Stimulated activated naive B cell treated with anti-CD40 and anti-IgM and Interleukin-4, amounts not matched to agents 10 μg/mL and 1 μg/mL and 100 μg/mL, for 72 hours (primary cell): ENCODE measurements around the gene NMT1.
A peak's percentile ranks its signal among the peaks of the same experiment; 100 is the strongest.

Source experiments
- ATAC-seq, 2 donors: fragments of 150-1000 bp; cut with Tn5 transposase; replicated peaks; 2 replicates each; pipeline ENCODE4 v1.10.0; 2021; ENCODE audit warnings: moderate library complexity in 1 of 2
- DNase-seq: peaks from one replicate; pipeline ENCODE4 v3.0.0; 2021
- H3K27ac Mint-ChIP-seq: one replicate; pipeline ENCODE4 v1.8.0; 2022; ENCODE audit warnings: mild to moderate bottlenecking, mixed read lengths
- H3K27me3 Mint-ChIP-seq, 2 donors: one replicate each; pipeline ENCODE4 v1.8.0; 2022; ENCODE audit warnings: mixed read lengths in 2 of 2
- H3K36me3 Mint-ChIP-seq, 2 donors: one replicate each; pipeline ENCODE4 v1.8.0; 2022; ENCODE audit warnings: mixed read lengths in 2 of 2, mild to moderate bottlenecking in 1 of 2
- H3K4me1 Mint-ChIP-seq, 2 donors: one replicate each; pipeline ENCODE4 v1.8.0; 2022; ENCODE audit warnings: mixed read lengths in 2 of 2, mild to moderate bottlenecking in 1 of 2
- H3K4me3 Mint-ChIP-seq, 2 donors: one replicate each; pipeline ENCODE4 v1.8.0; 2022; ENCODE audit warnings: mild to moderate bottlenecking in 2 of 2, mixed read lengths in 2 of 2, moderate library complexity in 1 of 2
- H3K9me3 Mint-ChIP-seq, 2 donors: one replicate each; pipeline ENCODE4 v1.8.0; 2022; ENCODE audit warnings: mixed read lengths in 2 of 2, mild to moderate bottlenecking in 1 of 2

NMT1 gene

DNA sequence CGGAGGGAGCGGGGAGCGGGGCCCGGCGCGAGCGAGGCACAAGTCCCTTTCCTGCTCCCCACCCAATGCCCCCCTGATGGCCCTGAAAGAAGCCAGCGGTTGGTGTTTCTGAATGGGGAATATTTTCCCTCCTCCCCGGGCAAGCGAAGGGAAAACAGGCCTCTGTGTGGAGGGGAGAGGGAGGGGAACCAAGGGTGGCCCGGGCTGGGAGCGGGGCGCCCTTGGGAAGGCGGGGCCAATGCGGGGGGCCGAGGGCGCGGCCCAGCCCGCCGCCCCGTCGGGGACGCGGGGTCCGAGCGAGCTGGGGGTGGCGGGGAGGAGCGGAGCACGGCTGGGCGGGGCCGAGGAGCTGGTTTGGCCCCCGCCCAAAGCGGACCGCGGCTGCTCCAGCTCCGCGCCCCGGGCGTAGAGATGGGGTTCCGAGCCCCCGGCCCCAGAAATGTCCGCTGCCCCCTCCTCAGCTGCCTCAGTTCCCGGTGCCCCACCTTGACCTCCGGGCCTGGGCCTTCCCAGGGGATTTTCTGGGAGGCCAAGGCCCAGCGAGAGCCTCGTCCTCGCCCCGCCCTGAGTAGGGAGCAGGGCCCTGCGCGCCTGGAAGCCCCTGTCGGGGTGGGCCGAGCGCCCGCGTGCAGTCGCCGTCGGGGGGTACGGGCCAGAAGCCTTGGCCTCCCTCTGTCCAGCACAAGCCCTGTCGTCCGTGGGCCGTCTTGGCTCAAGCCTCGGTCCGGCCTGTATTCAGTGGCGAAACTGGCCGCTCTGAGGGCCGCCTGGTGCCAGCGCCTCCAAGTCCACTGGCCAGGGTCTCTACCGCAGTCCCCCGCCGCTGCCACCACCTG is 83.3 kb downstream of the NMT1 start:
- Mint-ChIP-seq H3K27ac (peak overlapping the region; percentile 92), H3K4me1 (peaks cover 26 to 60% of the 10 kb centered on the region in 2 donors), H3K4me3 (peak overlapping the region; percentile 88), H3K36me3 (peaks cover 14 to 30% of the 10 kb centered on the region in 2 donors), H3K9me3 (no peaks in the 10 kb centered on the region), H3K27me3 (peaks cover 0 to 5% of the 10 kb centered on the region in 2 donors)
- ATAC-seq (no peak), DNase-seq (no peak)

DNA sequence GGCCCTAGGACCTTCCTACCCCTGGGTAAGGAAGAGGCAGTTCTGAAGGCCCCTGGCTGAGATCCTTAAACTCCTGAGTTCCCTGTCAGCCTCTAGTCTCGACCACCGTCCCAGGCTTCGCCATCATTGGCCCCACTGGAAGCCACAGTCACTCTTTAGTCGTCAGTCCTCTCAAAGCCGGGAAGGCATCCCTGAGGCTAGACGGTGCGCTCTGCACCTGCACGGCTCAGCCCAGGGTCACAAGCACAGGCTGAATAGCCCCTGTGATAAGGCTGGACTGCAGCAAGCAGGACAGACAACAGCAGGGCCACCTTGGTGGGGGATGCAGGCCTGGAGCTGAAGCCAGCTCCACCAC is 83.9 kb downstream of the NMT1 start:
- Mint-ChIP-seq H3K9me3 (no peaks in the 10 kb centered on the region), H3K27ac (peak overlapping the region; percentile 73), H3K36me3 (peaks cover 19 to 34% of the 10 kb centered on the region in 2 donors), H3K4me3 (peak overlapping the region; percentile 78 to 88), H3K27me3 (peaks cover 0 to 5% of the 10 kb centered on the region in 2 donors), H3K4me1 (peaks cover 31 to 66% of the 10 kb centered on the region in 2 donors)
- DNase-seq, result no peak
- ATAC-seq, result no peak

DNA sequence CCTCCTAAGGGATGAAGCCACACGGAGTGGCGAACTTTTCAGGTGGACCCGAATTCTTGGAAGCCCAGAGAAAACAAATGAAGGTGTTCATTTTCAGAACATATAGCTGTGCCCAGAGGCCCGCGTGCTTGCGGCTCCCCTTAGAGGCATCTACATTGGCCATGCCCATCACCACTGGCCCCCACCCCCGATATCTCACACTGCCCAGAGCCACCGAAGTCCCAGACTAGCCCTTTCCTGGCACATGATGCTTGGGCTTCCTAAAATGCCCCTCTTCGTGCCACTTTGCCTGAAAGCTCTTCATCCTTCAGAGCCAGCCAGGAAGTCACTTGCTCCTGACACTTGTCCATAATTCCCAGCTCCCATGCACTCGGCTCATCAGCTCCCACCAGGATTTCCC is 85.0 kb downstream of the NMT1 start:
- no peaks in the 10 kb centered on the region for H3K9me3 Mint-ChIP-seq
- H3K27ac Mint-ChIP-seq, result peak overlapping the region; percentile 73
- H3K4me1 Mint-ChIP-seq, result peaks cover 34 to 73% of the 10 kb centered on the region in 2 donors
- H3K4me3 Mint-ChIP-seq, result peak overlapping the region; percentile 98
- peaks cover 0 to 5% of the 10 kb centered on the region in 2 donors for H3K27me3 Mint-ChIP-seq
- no peak for DNase-seq
- H3K36me3 Mint-ChIP-seq, result peaks cover 17 to 31% of the 10 kb centered on the region in 2 donors
- no peak for ATAC-seq

DNA sequence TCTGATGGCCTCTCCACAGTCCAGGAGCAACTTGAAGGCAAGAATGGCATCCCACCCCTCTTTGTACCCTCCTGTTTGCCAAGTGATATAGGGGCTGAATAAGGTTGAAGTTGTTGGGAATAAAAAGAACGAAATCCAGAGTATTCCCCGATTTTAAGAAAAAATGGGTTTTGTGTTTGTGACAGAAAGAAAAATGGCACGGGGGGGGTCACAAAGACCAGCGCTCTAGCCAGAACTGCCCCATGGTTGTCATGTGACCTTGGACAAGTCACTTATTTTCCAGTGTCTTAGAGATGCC is 85.4 kb downstream of the NMT1 start:
- peaks cover 0 to 5% of the 10 kb centered on the region in 2 donors for H3K27me3 Mint-ChIP-seq
- no peak for ATAC-seq
- no peak for DNase-seq
- H3K9me3 Mint-ChIP-seq, result no peaks in the 10 kb centered on the region
- peaks cover 38 to 77% of the 10 kb centered on the region in 2 donors for H3K4me1 Mint-ChIP-seq
- peaks cover 17 to 34% of the 10 kb centered on the region in 2 donors for H3K36me3 Mint-ChIP-seq
- peak overlapping the region; percentile 100 for H3K27ac Mint-ChIP-seq
- H3K4me3 Mint-ChIP-seq, result peak overlapping the region; percentile 98

DNA sequence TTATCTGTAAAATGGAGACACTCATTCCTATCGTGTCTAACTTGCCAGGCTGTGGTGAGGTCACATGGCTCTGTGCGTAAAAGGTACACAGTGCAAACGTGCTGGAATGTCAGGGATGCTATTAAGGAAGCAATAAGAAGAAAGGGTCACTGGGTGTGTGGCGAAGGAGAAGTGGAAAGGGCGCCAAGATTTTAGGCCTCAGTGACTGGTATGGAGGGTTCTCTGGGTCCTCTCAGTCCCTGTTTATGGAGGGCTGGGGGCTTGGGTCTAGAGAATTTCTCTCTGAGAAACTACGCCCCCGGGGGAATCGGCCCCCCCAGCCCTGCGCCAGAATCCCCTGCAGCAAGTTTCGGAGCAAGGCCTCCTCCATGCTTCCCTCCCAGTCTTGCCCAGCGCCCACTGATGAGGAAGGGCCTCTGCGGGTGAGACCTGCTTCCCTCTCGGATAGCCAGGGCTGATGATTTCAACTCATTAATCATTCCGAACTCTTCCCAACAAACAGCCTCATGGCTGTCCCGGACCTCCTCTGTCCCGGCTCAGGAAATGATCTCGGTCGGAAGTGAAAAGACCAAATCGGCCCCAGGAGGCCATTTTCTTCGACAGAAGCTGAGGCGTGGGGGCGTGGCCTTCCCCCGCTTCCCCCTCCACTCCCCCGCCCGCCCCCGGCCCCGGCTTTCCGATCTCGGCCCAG is 85.9 kb downstream of the NMT1 start:
- Mint-ChIP-seq H3K4me1 (peaks cover 40 to 81% of the 10 kb centered on the region in 2 donors), H3K4me3 (peak overlapping the region; percentile 98)

DNA sequence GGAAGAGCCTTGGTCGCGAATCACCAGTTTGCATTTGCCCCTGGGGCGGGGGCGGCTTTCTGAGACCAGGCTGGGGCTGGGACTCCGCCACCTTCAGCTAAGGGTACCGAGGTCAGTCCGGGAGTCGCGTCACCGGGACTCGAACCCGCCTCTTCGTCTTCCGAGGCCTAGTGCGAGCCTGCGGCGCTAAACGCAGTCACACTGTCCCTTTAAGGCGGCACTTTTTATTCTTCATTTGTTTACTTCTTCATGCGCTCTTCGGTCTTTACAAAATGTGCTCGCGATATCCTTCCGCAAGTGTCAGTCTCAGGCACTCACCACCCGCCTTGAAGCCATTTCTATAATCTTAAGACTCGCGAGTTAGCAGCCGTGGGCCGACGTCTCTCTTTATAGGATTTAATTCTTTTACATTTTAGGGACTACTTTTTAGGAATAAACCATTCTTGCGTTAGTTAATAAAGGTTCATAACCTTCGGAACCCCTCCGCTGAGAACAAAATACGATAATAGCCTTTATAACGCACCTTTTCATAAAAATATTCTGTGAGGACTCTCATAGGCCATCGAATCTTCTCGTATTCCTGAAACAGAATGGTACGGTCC is 86.6 kb downstream of the NMT1 start:
- Mint-ChIP-seq H3K9me3 (no peaks in the 10 kb centered on the region), H3K27ac (peak overlapping the region; percentile 100), H3K4me3 (peak overlapping the region; percentile 98), H3K27me3 (peaks cover 0 to 5% of the 10 kb centered on the region in 2 donors), H3K36me3 (peaks cover 17 to 36% of the 10 kb centered on the region in 2 donors), H3K4me1 (peaks cover 40 to 87% of the 10 kb centered on the region in 2 donors)
- DNase-seq, result peak; percentile 81
- ATAC-seq, result peak; percentile 50 to 57

More for the DNA sequence above, 85.9 kb downstream of the NMT1 start:
- ATAC-seq (peak; percentile 6 to 10), DNase-seq (no peak)
- Mint-ChIP-seq H3K9me3 (no peaks in the 10 kb centered on the region), H3K36me3 (peaks cover 17 to 36% of the 10 kb centered on the region in 2 donors), H3K27me3 (peaks cover 0 to 5% of the 10 kb centered on the region in 2 donors), H3K27ac (peak overlapping the region; percentile 100)

DNA sequence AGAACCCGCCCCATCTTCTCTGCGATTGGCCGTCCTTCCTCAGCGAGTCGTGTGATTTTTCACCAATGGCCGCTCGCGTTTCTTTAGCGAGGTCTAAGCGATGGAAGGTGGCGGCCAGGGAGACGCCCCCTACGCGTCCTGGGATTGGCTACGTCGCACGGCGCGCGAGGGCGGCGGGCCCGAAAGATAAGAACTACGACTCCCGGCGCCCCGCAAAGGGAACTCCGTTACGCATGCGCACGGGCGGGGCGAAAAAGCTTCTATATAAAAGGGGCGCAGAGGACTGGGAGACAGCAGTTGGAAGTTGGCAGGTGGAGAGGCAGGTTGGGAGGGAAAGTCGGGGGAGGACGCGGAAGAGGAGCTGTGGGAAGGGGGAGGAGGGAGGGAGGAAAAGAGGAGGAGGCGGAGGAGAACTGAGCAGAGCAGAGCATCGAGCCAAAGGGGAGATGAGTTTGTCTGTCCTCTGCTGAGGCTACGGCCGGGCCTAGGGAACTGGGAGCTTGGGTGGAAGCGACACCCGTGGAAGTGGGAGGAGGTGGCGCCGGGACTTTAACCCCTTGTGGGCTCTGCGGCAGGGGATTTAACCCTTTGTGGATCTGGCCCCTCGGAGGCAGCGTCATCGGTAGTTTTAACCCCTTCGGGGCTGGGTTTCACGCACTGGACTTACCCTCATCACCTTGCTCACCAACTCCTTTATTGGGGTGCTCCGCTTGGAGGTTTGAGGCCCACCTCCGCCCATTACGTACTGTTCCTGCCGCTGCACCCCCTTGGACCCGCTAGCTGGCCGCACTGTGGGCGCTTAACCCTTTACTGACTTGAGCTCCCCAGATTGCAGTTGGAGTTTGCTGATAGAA is 87.3 kb downstream of the NMT1 start, which contains the start of gene HEXIM1:
Gene HEXIM1 (plus strand): TSS at position 293 of the 854 bp plus-strand sequence. CDS start 716 bp downstream, outside the sequence.
- peak; percentile 98 for DNase-seq
- H3K4me3 Mint-ChIP-seq, result peak within 1 kb of the TSS; percentile 98
- H3K4me1 Mint-ChIP-seq, result peaks cover 38 to 81% of the 10 kb centered on the region in 2 donors
- H3K27me3 Mint-ChIP-seq, result peaks cover 0 to 5% of the 10 kb centered on the region in 2 donors
- no peaks in the 10 kb centered on the region for H3K9me3 Mint-ChIP-seq
- H3K36me3 Mint-ChIP-seq, result peaks cover 17 to 36% of the 10 kb centered on the region in 2 donors
- peak; percentile 78 to 80 for ATAC-seq
- peak within 1 kb of the TSS; percentile 100 for H3K27ac Mint-ChIP-seq

DNA sequence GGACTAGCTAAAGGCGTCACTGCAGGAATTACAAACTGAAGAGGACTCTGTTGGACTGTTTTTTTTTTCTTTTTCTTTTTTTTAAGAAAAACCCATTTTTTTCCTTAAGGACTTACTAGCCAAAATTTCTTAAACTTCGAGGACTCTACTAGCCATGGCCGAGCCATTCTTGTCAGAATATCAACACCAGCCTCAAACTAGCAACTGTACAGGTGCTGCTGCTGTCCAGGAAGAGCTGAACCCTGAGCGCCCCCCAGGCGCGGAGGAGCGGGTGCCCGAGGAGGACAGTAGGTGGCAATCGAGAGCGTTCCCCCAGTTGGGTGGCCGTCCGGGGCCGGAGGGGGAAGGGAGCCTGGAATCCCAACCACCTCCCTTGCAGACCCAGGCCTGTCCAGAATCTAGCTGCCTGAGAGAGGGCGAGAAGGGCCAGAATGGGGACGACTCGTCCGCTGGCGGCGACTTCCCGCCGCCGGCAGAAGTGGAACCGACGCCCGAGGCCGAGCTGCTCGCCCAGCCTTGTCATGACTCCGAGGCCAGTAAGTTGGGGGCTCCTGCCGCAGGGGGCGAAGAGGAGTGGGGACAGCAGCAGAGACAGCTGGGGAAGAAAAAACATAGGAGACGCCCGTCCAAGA is 88.0 kb downstream of the NMT1 start:
- Mint-ChIP-seq H3K4me1 (peaks cover 32 to 73% of the 10 kb centered on the region in 2 donors), H3K9me3 (no peaks in the 10 kb centered on the region), H3K27me3 (peaks cover 0 to 5% of the 10 kb centered on the region in 2 donors), H3K27ac (peak overlapping the region; percentile 100), H3K4me3 (peak overlapping the region; percentile 98), H3K36me3 (peaks cover 16 to 36% of the 10 kb centered on the region in 2 donors)
- DNase-seq (peak; percentile 75), ATAC-seq (peak; percentile 43 to 44)

DNA sequence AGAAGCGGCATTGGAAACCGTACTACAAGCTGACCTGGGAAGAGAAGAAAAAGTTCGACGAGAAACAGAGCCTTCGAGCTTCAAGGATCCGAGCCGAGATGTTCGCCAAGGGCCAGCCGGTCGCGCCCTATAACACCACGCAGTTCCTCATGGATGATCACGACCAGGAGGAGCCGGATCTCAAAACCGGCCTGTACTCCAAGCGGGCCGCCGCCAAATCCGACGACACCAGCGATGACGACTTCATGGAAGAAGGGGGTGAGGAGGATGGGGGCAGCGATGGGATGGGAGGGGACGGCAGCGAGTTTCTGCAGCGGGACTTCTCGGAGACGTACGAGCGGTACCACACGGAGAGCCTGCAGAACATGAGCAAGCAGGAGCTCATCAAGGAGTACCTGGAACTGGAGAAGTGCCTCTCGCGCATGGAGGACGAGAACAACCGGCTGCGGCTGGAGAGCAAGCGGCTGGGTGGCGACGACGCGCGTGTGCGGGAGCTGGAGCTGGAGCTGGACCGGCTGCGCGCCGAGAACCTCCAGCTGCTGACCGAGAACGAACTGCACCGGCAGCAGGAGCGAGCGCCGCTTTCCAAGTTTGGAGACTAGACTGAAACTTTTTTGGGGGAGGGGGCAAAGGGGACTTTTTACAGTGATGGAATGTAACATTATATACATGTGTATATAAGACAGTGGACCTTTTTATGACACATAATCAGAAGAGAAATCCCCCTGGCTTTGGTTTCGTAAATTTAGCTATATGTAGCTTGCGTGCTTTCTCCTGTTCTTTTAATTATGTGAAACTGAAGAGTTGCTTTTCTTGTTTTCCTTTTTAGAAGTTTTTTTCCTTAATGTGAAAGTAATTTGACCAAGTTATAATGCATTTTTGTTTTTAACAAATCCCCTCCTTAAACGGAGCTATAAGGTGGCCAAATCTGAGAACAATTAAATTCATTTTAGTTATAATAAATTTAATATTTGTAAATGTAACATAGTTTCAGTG is 88.8 kb downstream of the NMT1 start:
- Mint-ChIP-seq H3K27ac (peak overlapping the region; percentile 100), H3K9me3 (no peaks in the 10 kb centered on the region), H3K36me3 (peaks cover 16 to 36% of the 10 kb centered on the region in 2 donors), H3K27me3 (peaks cover 0 to 5% of the 10 kb centered on the region in 2 donors), H3K4me3 (peak overlapping the region; percentile 98), H3K4me1 (peaks cover 31 to 66% of the 10 kb centered on the region in 2 donors)
- no peak for ATAC-seq
- no peak for DNase-seq

DNA sequence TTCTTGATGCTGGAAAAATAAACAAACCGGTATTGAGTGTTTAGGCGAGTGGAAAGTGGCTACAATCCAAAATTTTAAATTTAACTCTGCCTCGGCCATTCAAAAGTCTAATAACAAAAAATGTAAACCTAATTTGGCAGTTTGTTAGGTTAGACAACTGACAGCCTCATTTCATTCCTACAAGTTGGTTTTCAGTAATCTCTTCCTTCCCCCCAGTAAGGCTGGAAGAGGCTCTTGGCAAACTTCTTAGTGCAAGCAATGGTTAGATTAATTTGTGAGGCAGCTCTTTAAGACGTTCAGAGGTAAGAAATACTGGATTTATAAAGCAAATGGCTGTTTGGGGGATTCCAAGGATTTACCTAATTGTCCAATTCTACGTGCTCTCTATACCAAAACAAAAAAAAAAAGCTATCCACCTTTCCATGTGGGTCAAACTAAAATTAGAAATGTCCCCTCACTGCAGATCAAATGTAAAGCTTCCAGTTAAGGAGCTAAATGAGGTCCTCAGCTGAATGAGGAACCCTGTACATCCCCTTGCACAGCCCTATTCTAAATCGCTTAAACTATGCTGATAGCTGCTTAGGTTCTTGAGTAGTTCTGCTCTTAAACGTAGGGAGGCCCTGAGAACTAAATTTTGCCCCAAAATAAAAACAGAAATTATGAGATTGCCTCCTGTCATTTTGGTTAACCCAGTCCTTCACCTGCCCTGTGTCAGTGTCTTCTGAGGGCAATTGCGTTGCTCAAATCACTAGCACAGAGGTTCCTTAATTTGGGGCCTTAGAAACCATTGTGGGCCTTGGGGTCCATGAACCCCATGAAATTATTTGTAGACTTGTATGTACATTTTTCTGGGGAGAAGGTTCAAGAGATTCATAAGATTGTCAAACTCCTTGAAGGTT is 90.0 kb downstream of the NMT1 start:
- peaks cover 28 to 62% of the 10 kb centered on the region in 2 donors for H3K4me1 Mint-ChIP-seq
- DNase-seq (no peak), ATAC-seq (no peak)
- H3K27ac Mint-ChIP-seq, result peak overlapping the region; percentile 69
- H3K4me3 Mint-ChIP-seq, result peak overlapping the region; percentile 77 to 78
- H3K9me3 Mint-ChIP-seq, result no peaks in the 10 kb centered on the region
- H3K36me3 Mint-ChIP-seq, result peaks cover 16 to 36% of the 10 kb centered on the region in 2 donors
- H3K27me3 Mint-ChIP-seq, result peaks cover 0 to 5% of the 10 kb centered on the region in 2 donors

DNA sequence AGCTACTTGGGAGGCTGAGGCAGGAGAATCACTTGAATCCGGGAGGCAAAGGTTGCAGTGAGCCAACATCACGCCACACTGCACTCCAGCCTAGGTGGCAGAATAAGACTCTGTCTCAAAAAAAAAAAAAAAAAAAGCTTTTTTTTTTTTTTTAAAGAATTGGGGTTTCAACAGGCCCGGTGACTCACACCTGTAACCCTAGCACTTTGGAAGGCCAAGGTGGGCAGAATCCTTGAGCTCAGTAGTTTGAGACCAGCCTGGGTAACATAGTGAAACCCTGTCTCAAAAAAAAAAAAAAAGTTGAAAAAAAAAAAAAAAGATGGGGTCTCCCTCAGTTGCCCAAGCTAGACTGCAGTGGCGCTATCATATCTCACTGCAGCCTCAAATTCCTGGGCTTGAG is 93.9 kb downstream of the NMT1 start:
- ATAC-seq (no peak), DNase-seq (no peak)
- Mint-ChIP-seq H3K27ac (no peak overlapping the region), H3K4me3 (no peak overlapping the region), H3K36me3 (peaks cover 5 to 23% of the 10 kb centered on the region in 2 donors), H3K9me3 (no peaks in the 10 kb centered on the region), H3K27me3 (no peaks in the 10 kb centered on the region), H3K4me1 (peaks cover 24 to 55% of the 10 kb centered on the region in 2 donors)
